Daoy (cell line): ENCODE results near the gene AJUBA. TPM values are rescaled to one million over a fixed set of nuclear protein-coding genes. Genes with fewer than 3 reads are reported as not detected.
"Not testable (repeated sequence)": the region's sequence is repeated elsewhere in the genome, so short reads cannot be mapped to it uniquely, and the experiment has no call there.

Source experiments
- DNase-seq: peaks from one replicate; pipeline ENCODE4 v3.0.0-alpha.2; 2015; ENCODE audit warnings: low read depth
- total RNA-seq: library from RNA; depleted of rRNA; stranded (reverse); fragments of >200 nt; shearing (Covaris generic); gene quantifications from 2 replicates; pipeline ENCODE4 v1.2.3, GENCODE V29; 2014; rRNA removed

AJUBA gene
- total RNA-seq, result 70.2 and 94.8 TPM in 2 replicates

DNA sequence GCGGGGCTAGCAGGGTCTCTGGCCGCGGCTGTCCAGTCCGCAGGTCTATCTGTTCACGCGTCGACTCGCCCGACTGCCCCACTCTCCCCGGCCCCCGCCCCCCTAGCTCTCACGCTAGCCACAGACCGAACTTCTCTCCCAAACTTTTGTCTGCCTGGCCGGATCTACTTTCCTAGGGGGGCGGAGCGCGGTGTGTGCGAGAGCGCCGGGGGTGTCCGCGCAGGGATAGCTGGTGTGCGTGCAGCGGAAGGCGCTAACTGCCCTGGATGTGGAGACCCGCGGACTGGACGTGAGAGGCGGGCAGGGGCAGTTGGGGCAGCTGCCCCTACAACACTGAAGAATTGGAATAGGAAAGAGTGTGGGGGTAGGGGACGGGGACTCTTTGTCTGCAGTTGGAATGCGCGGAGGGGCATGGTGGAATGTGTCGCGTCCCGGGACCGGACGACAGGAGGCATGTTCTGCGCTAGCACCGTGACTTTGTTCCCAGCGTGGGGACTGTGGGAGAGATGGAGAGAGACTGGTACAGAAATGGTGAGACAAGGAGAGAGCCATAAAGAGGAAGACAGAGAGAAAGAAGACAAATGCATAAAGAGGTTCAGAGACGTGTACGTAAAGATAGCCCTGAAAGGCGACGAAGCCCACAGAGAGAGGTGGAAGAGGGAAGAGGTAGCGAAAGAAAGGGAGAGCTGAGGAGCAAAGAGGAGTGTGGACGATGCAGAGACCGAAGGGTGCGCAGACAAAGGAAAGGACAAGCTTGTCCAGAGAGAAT lies at the start of gene AJUBA:
Gene AJUBA (minus strand): TSS at position 75 of the 769 bp plus-strand sequence. CDS start 285 bp downstream, outside the sequence.
- DNase-seq, result peak; percentile 95

DNA sequence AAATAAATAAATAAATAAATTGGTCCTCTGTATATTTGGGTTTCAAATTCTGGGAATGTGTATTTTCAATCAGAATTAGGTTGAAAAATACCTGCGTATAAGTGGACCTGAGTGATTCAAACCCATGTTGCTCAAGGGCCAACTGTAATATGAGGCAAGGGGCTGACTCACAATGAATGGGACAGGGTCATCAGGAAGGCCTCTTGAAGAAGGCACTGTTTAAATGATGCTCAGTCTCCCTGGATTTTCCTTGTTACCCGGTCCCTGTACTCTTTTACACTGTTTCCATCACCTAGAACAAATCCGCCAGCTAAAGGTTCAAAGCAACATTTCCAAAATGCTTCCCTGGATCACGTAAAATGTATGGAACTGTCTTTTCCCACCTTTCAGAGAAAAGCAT lies 48.6 kb upstream of the AJUBA start:
- DNase-seq, result no peak

DNA sequence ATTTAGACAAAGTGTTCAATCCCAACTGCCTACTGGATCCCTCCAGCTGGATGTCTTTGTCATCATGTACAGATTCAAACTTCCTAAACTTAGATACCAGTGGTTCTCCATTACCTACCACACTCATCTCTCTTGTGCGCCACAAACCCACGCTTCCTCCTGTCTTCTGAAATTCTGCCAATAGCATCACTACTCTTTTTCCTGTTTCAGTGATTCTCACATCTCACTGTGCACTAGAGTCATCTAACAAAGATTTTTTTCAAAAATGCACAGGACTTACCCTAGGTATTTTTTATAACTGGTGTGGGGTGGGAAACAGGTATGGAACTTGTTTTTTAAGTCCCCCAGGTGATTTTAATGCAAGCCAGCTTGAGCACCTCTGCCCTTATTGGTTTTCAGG lies 46.4 kb upstream of the AJUBA start:
- DNase-seq, result no peak

DNA sequence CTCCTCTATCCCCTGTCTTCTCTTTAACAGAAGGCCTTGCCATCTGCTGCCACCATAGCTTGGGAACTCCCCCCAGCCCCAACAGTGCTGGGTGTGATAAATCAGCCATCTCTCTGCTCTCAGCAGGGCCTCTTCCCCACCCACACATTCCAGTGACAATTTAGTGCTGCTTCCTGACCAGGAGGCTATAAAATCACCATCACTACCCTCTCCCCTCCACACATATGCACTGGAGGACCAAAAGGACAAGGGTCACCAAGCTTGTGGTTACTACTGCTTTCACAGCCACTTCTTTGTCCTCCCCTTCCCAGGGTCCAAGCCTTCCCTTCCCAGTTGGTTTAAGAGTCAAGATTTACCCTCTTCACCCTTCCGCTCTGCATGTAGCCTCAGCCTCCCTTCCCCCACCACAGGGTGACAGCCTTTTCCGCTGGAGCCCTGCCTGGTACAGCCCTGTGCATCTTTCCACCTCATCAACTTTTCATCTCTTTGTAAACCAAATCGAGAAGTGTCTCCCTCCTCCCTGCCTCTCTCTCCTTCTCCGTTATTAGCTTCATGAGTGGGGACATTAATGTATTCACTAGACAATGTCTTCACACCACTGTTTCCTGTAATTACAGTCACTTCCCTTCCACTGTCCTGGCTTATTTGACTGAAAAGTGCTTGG lies 42.9 kb upstream of the AJUBA start:
- no peak for DNase-seq

GRCh38 chr14:23024612-23025075 lies 42.3 kb upstream of the AJUBA start:
- no peak for DNase-seq

DNA sequence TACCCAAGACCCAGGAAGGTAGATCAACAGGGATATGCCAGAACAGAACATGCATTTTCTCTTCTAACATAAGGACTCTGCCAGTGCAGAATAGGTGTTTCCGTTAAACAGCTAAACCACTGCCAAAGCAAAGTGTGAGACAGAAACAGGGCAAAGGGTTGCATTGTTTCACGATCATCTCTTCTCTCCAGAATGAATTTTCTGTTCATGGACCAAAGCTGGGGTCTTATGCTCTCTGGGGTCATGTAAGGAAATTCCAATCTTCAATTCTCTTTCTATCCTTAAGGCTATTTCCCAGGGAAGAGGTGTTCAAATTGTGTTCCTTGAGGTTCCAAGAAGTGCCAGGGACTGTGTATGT lies 41.4 kb upstream of the AJUBA start:
- DNase-seq, result no peak

DNA sequence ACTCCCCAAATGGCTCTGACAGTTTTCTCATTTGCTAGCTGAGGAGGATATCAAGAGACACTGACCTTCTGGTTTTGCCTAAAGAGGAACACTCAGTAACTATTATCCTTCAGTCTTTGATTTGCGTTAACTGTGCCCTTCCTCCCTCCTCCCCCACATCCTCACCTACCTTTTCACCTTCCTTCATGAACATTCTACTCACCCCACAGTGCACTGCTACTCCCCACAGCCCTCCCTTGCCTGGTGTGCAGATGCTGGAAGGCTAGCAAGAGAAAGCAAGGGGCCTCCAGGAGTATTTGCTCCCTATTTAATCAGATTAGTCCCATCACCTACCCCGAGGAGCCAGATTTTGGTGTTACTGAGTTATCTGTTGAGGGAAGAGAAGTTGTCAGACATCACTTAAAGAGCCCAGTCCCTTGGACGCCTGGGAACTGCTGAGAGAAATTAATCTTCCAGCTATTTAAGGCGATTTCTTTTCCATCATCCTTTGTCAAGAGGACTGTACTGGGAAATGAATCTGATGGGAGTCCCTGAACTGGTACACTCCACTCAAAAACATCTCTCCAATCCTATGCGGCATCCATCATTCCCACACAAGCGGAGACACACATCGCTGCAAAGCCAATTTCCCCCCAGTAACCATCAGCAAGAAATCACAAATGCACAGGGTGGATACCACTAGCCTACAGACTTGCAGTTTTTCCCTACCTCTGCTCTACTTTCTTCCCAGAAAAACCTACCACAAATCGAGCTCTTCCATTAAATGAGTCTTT lies 40.9 kb upstream of the AJUBA start:
- DNase-seq, result no peak

DNA sequence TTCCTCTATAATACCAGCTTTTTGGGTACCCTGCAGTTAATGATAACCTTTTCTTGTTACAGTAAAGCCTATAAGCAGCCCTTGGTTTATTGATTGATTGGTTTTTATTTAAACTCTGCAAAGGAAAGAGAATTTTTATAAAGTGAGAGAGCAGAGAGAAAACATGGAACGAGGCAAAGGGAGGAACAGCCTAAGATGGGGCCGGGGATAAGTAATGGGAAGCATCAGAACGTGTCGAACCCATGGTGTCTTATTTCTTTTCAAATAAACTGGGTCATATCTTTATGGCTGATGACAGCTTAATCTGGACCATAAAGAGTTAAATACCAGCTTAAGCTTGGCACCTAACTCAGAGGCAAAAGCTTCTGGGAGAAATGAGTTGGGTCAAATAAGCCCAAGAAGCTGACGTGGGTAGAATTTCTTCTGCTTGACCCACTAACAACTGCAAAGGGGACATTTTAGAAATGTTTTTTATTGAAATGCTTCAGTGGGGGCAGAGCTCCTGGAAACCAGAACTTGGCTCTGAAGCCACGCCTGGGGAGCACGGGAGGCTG lies 39.6 kb upstream of the AJUBA start:
- no peak for DNase-seq

DNA sequence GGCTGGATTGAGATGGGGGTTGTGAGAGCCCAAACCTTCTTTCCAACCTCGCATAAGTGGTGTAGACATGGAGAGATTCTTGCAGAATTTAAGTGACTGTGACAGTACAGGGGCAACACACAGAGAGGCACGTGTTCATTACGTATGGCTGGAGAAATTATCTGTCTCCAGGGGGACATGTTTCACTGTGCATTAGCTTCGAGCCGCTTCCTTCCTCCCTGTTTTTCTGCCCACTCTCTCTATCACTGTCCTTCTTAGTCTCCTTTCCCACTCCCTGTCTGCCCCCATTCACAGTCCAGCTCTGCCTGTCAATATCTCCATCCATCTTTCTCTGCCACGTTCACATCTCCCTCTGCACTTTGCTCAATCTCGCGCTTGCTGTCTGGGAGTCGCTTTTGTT lies 39.1 kb upstream of the AJUBA start:
- no peak for DNase-seq

- DNase-seq, result no peak
These were observed 38.1 kb upstream of the AJUBA start for GRCh38 chr14:23020143-23021128.

- no peak for DNase-seq
These were observed 35.8 kb upstream of the AJUBA start for GRCh38 chr14:23018107-23018506.

DNA sequence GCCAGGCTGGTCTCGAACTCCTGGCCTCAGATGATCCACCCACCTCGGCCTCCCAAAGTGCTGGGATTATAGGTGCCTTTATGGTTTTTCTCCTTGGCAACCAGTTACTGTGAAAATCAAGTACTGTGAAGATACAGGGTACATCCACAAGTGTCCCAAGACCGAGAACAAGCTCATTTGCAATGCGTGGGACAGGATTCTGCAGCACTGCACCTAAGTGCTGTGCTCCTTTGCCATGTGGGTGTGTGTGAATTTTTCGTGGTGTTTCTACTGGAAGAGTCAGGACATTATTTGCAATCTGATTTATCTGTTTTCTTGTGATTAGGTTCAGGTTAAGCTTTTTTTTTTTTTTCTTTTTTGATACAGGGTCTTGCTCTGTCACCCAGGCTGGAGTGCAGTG lies 34.7 kb upstream of the AJUBA start:
- no peak for DNase-seq

DNA sequence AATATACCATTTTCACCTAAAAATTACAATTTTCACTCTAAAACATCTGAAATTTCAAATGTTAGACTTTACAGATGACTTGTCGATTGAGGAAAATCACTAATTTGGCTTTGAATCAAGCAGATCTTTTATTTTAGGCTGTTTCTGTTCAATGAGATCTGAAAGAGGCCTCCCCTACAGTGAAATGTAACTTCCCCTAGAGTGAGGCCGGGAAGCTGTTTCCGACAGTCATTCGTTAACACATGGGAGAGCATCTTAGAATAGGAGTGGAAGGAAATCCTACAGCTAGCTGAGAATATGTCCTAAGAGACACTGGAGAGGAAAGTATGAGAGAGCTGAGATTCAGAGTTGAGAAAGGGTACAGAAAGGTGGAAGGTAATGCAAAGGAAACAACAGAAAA lies 33.3 kb upstream of the AJUBA start:
- DNase-seq, result no peak

GRCh38 chr14:23013749-23014054 lies 31.4 kb upstream of the AJUBA start:
- not testable (repeated sequence) for DNase-seq

GRCh38 chr14:23013054-23013748 lies 30.9 kb upstream of the AJUBA start:
- no peak for DNase-seq

- DNase-seq, result peak; percentile 85
These were observed 27.8 kb upstream of the AJUBA start, which contains the start of gene C14orf93 for GRCh38 chr14:23009939-23010726. TSS of gene C14orf93 (minus strand) at chr14:23010143. CDS start at chr14:22999023, 11,120 bp downstream.

DNA sequence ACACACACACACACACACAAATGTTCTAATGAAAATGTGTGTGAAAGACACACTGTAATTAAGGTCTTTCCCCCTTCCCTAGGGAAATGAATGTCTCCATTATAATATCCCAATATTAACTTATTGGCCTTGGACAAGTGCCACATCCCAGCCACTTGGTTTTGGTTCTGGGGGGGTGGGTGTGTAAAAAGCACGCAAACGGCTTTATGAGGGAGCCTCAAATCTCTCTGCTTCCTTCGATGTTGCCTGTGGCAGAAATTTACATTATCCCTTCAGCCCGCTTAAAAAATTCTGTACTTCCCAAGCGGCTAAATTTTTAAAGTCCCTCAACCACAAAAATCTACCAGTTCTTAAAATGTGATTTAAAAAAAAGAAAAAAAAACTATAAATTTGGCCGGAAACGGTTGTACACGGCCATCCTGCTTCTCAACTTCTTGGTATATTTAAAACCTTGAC lies 27.2 kb upstream of the AJUBA start:
- DNase-seq, result no peak

DNA sequence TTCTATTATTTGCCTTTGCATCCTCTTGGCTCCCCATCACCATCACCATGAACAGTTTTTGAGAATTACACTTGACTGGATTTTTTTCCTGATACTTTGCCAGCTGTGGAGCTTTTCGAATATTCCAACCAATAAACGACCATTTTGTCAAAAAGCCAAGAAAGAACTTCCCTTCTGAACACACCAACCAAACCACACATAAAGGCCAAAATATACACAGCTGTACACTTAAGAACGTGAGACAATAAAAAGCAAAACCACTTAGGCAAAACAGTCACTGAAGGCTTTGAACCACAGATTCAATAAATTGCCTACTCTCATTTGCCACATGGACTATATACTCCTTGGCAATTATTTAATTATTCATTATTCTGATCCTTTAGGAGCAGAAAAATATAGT lies 26.5 kb upstream of the AJUBA start:
- DNase-seq, result no peak
